Trophoblast cell (in vitro differentiated cells and primary cell): ENCODE measurements around the gene COL25A1.

Experiments used
- DNase-seq, 2 donors: peaks; one replicate each; pipeline ENCODE4 v3.0.0-alpha.2; 2016
- H2AFZ ChIP-seq: 2 replicates; pipeline ENCODE4 v1.6.1; 2013; ENCODE audit warnings: low read length, moderate library complexity, mild to moderate bottlenecking; ENCODE audit not compliant: insufficient read depth, poor library complexity
- H2AK5ac ChIP-seq: 2 replicates; pipeline ENCODE4 v1.6.1; 2013; ENCODE audit warnings: mild to moderate bottlenecking, low read length
- H2BK120ac ChIP-seq: 2 replicates; pipeline ENCODE4 v1.6.1; 2013; ENCODE audit warnings: low read length, mild to moderate bottlenecking, moderate library complexity; ENCODE audit not compliant: insufficient read depth, poor library complexity
- H2BK12ac ChIP-seq: 2 replicates; pipeline ENCODE4 v1.6.1; 2013; ENCODE audit warnings: mild to moderate bottlenecking, low read length, moderate library complexity
- H2BK5ac ChIP-seq: 2 replicates; pipeline ENCODE4 v1.6.1; 2013; ENCODE audit warnings: low read length, low read depth, moderate library complexity, mild to moderate bottlenecking; ENCODE audit not compliant: poor library complexity
- H3K14ac ChIP-seq: 2 replicates; pipeline ENCODE4 v1.6.1; 2013; ENCODE audit warnings: mild to moderate bottlenecking, low read length
- H3K18ac ChIP-seq: 2 replicates; pipeline ENCODE4 v1.6.1; 2013; ENCODE audit warnings: mild to moderate bottlenecking, low read length
- H3K23ac ChIP-seq: 2 replicates; pipeline ENCODE4 v1.6.1; 2013; ENCODE audit warnings: low read length
- H3K27ac ChIP-seq: 2 replicates; pipeline ENCODE4 v1.5.1; 2013; ENCODE audit warnings: low read depth, mild to moderate bottlenecking, inconsistent platforms, low read length, moderate library complexity
- H3K27me3 ChIP-seq: 2 replicates; pipeline ENCODE4 v1.6.1; 2013; ENCODE audit warnings: inconsistent platforms, mild to moderate bottlenecking, low read length, moderate library complexity; ENCODE audit not compliant: insufficient read depth
- H3K36me3 ChIP-seq, 2 experiments: 1 replicate in 1 of 2; 2 replicates in 1 of 2; pipeline ENCODE4 v1.6.1; 2013; ENCODE audit warnings: low read length in 2 of 2, mild to moderate bottlenecking in 2 of 2, moderate library complexity in 1 of 2; ENCODE audit not compliant: insufficient read depth in 2 of 2, control insufficient read depth in 1 of 2
- H3K4ac ChIP-seq: 2 replicates; pipeline ENCODE4 v1.6.1; 2013; ENCODE audit warnings: low read depth, mild to moderate bottlenecking, low read length, moderate library complexity
- H3K4me1 ChIP-seq, 2 experiments: 1 replicate in 1 of 2; 2 replicates in 1 of 2; pipeline ENCODE4 v1.6.1; 2013; ENCODE audit warnings: low read length in 2 of 2, mild to moderate bottlenecking in 2 of 2, moderate library complexity in 1 of 2; ENCODE audit not compliant: insufficient read depth in 2 of 2, control insufficient read depth in 1 of 2
- H3K4me2 ChIP-seq: 2 replicates; pipeline ENCODE4 v1.6.1; 2013; ENCODE audit warnings: inconsistent platforms, mild to moderate bottlenecking, low read length, moderate library complexity
- H3K4me3 ChIP-seq: 2 replicates; pipeline ENCODE4 v1.5.1; 2013; ENCODE audit warnings: mild to moderate bottlenecking, low read depth, low read length, inconsistent platforms
- H3K79me1 ChIP-seq: one replicate; pipeline ENCODE4 v1.6.1; 2013; ENCODE audit warnings: low read length
- H3K79me2 ChIP-seq: 2 replicates; pipeline ENCODE4 v1.6.1; 2013; ENCODE audit warnings: low read length, mild to moderate bottlenecking; ENCODE audit not compliant: control insufficient read depth, insufficient read depth, poor library complexity
- H3K9ac ChIP-seq: 2 replicates; pipeline ENCODE4 v1.6.1; 2013; ENCODE audit warnings: mild to moderate bottlenecking, low read length
- H3K9me3 ChIP-seq: 2 replicates; pipeline ENCODE4 v1.6.1; 2013; ENCODE audit warnings: low read depth, mild to moderate bottlenecking, control low read depth, inconsistent platforms, low read length; ENCODE audit not compliant: insufficient read depth
- H4K12ac ChIP-seq: 2 replicates; pipeline ENCODE4 v1.6.1; 2013; ENCODE audit warnings: low read depth, mild to moderate bottlenecking, low read length, moderate library complexity
- H4K8ac ChIP-seq: 2 replicates; pipeline ENCODE4 v1.6.1; 2013; ENCODE audit warnings: low read depth, mild to moderate bottlenecking, low read length, moderate library complexity
- H4K91ac ChIP-seq: one replicate; pipeline ENCODE4 v1.6.1; 2013; ENCODE audit warnings: low read depth, mild to moderate bottlenecking, low read length, moderate library complexity
- WGBS: extraction: QIAGEN DNeasy Blood & Tissue Kit; methylation state at CpG from one replicate; pipeline ENCODE4 v1.1.7; 2013; ENCODE audit warnings: missing lambda C conversion rate; ENCODE audit not compliant: insufficient read length, insufficient coverage; ENCODE audit errors: extremely low coverage; 5-methylcytosine and 5-hydroxymethylcytosine counted together

COL25A1 gene

DNA sequence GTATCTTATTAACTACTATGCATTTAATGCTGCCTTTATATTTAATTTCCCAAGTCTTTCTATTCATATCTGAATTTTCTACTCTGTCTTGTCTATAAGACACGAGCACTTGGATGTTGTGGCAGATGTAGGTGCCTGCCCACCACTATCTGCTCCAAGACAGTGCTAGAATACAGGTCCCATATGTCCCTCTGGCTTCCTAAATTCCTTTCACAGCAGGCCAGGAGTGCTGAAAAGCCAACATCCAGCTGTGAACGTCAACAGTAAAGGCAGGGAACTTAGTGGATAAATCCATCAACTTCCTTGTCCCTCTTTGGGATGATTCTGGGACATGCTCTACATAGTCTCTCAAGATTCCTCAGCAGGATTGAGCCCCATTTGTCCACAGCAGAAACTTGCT is 294.5 kb downstream of the COL25A1 start:
- Histone ChIP-seq H4K8ac (no peak overlapping the region), H3K23ac (no peak overlapping the region), H3K4ac (no peak overlapping the region), H3K9ac (no peak overlapping the region), H3K36me3 (no peaks in the 10 kb centered on the region), H3K4me2 (no peak overlapping the region), H2BK5ac (no peak overlapping the region), H3K27me3 (no peaks in the 10 kb centered on the region), H2BK120ac (no peak overlapping the region), H2BK12ac (no peak overlapping the region), H3K27ac (no peak overlapping the region), H4K12ac (no peak overlapping the region), H2AFZ (no peak overlapping the region), H3K9me3 (peaks cover 6% of the 10 kb centered on the region), H3K79me1 (no peaks in the 10 kb centered on the region), H3K14ac (no peak overlapping the region), H2AK5ac (no peak overlapping the region), H3K79me2 (no peaks in the 10 kb centered on the region), H3K18ac (no peak overlapping the region), H3K4me3 (no peak overlapping the region), H4K91ac (no peak overlapping the region), H3K4me1 (no peaks in the 10 kb centered on the region)
- DNase-seq, result no peak
- WGBS, result no CpG with 5 or more reads among the region's 2 CpGs

DNA sequence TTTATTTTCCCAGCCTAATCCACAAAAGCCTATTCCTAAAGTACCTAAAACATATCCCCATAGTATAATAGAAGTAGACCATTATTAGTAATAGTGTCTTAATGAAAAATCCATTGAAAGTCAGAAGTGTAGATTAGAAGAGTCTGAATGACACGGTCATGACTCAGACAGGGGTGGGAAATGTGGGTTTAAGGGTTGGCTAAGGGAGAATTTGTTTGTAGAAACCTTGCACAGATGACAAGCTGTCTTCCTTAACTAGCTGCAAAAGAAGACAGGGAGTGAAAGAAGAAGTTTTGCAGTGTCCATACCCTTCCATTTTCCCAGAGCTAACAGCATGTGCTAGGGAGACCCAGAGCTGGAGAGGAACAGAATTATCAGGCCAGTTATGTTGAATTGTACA is 296.9 kb downstream of the COL25A1 start:
- Histone ChIP-seq H3K18ac (no peak overlapping the region), H3K4ac (no peak overlapping the region), H3K9ac (no peak overlapping the region), H3K79me1 (no peaks in the 10 kb centered on the region), H2AK5ac (no peak overlapping the region), H4K12ac (no peak overlapping the region), H3K79me2 (no peaks in the 10 kb centered on the region), H2BK120ac (no peak overlapping the region), H3K14ac (no peak overlapping the region), H4K8ac (no peak overlapping the region), H3K27me3 (no peaks in the 10 kb centered on the region), H3K4me1 (no peaks in the 10 kb centered on the region), H3K9me3 (no peaks in the 10 kb centered on the region), H3K23ac (no peak overlapping the region), H4K91ac (no peak overlapping the region), H3K4me2 (no peak overlapping the region), H2BK12ac (no peak overlapping the region), H3K27ac (no peak overlapping the region), H2BK5ac (no peak overlapping the region), H2AFZ (no peak overlapping the region), H3K4me3 (no peak overlapping the region), H3K36me3 (no peaks in the 10 kb centered on the region)
- DNase-seq, result peak; percentile 3 to 26
- no CpG with 5 or more reads among the region's 1 CpG for WGBS

DNA sequence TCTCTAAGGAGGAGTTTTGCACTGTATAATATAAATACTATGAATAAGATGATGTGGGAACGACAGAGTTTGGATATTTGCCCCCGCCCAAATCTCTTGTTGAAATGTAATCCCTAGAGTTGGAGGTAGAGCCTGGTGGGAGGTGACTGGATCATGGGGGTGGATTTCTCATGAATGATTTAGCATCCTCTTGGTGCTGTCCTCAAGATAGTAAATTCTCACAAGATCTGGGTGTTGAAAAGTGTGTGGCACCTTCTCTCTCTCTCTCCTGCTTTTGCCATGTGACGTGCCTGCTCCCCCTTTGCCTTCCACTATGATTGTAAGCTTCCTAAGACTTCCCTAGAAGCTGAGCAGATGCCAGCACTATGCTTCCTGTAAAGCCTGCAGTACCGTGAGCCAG is 298.0 kb downstream of the COL25A1 start:
- no peak overlapping the region for H3K4ac ChIP-seq
- H3K18ac ChIP-seq, result no peak overlapping the region
- no peak overlapping the region for H3K9ac ChIP-seq
- no peak overlapping the region for H3K4me2 ChIP-seq
- WGBS, result no CpG with 5 or more reads among the region's 4 CpGs
- no peak for DNase-seq
- no peak overlapping the region for H4K8ac ChIP-seq
- H4K12ac ChIP-seq, result no peak overlapping the region
- no peak overlapping the region for H2AK5ac ChIP-seq
- H2AFZ ChIP-seq, result no peak overlapping the region
- no peak overlapping the region for H3K14ac ChIP-seq
- no peaks in the 10 kb centered on the region for H3K79me1 ChIP-seq
- H2BK120ac ChIP-seq, result no peak overlapping the region
- H3K4me1 ChIP-seq, result no peaks in the 10 kb centered on the region
- no peak overlapping the region for H3K4me3 ChIP-seq
- no peak overlapping the region for H3K23ac ChIP-seq
- no peaks in the 10 kb centered on the region for H3K36me3 ChIP-seq
- H3K79me2 ChIP-seq, result no peaks in the 10 kb centered on the region
- no peak overlapping the region for H2BK12ac ChIP-seq
- no peak overlapping the region for H4K91ac ChIP-seq
- H3K27ac ChIP-seq, result no peak overlapping the region
- H3K9me3 ChIP-seq, result no peaks in the 10 kb centered on the region
- H3K27me3 ChIP-seq, result no peaks in the 10 kb centered on the region
- H2BK5ac ChIP-seq, result no peak overlapping the region

DNA sequence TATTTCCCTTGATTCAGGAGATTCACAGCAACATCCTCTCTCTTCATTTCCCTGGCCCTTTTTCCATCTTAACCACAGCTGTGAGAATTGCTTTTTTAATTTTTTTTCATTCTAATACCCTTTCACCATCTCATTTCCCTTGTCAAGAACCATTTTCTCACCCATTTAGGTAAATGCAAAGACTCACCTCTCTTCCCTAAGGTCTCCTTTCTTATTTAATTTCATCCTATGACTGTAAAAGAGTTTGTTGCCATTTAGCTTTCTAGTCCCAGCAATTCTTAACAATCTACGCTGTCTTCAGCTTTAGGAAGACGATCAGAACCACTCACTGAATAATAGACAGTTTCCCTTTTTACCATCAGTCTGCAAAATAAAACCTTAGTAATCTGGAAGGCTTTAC is 298.5 kb downstream of the COL25A1 start:
- no peak overlapping the region for H4K8ac ChIP-seq
- H2BK5ac ChIP-seq, result no peak overlapping the region
- no peak for DNase-seq
- no peaks in the 10 kb centered on the region for H3K36me3 ChIP-seq
- no peak overlapping the region for H3K14ac ChIP-seq
- no peak overlapping the region for H2AFZ ChIP-seq
- no peaks in the 10 kb centered on the region for H3K27me3 ChIP-seq
- H4K12ac ChIP-seq, result no peak overlapping the region
- H3K27ac ChIP-seq, result no peak overlapping the region
- H3K4me2 ChIP-seq, result no peak overlapping the region
- WGBS, result no CpG with 5 or more reads among the region's 2 CpGs
- no peak overlapping the region for H4K91ac ChIP-seq
- H3K18ac ChIP-seq, result no peak overlapping the region
- H3K23ac ChIP-seq, result no peak overlapping the region
- H2BK120ac ChIP-seq, result no peak overlapping the region
- no peak overlapping the region for H2AK5ac ChIP-seq
- H3K79me2 ChIP-seq, result no peaks in the 10 kb centered on the region
- H3K9ac ChIP-seq, result no peak overlapping the region
- H3K4ac ChIP-seq, result no peak overlapping the region
- H3K4me3 ChIP-seq, result no peak overlapping the region
- no peak overlapping the region for H2BK12ac ChIP-seq
- H3K79me1 ChIP-seq, result no peaks in the 10 kb centered on the region
- no peaks in the 10 kb centered on the region for H3K4me1 ChIP-seq
- H3K9me3 ChIP-seq, result no peaks in the 10 kb centered on the region
